Testis (tissue), 2 donors: ENCODE results near the gene CBLB.

Experiments
- CTCF ChIP-seq, 3 experiments: fragments of 450-650 bp in 2 of 3; fragments of 200-600 bp in 1 of 3; sonication (generic) in 1 of 3; IDR thresholded peaks; one replicate each; pipeline ENCODE4 v1.5.1; 2016 to 2019; ENCODE audit warnings: antibody characterized with exemption in 3 of 3, mild to moderate bottlenecking in 2 of 3, moderate library complexity in 1 of 3
- POLR2A ChIP-seq: fragments of 450-650 bp; IDR thresholded peaks from one replicate; pipeline ENCODE4 v1.6.1; 2017; ENCODE audit warnings: antibody characterized with exemption, mild to moderate bottlenecking, moderate library complexity

- TF ChIP-seq CTCF (IDR thresholded peaks at IDR 0.05): no peak
- TF ChIP-seq POLR2A: no peak
Observed at GRCh38 chr3:105773291-105773690, 95.5 kb downstream of the CBLB start.
